Smooth muscle cell (in vitro differentiated cells): Measurements from ENCODE around the gene CRACDL. TPM values are rescaled to one million over a fixed set of nuclear protein-coding genes. Genes with fewer than 3 reads are reported as not detected.

Experiments used
- DNase-seq: peaks from one replicate; lab custom pipeline; 2025; ENCODE audit not compliant: unreplicated experiment; lab: John Stamatoyannopoulos, UW
- H2AFZ ChIP-seq: fragments of 200-600 bp; sonication (generic); 2 replicates; pipeline ENCODE4 v1.6.0; 2016; ENCODE audit warnings: antibody characterized with exemption, low read depth, mild to moderate bottlenecking
- H3F3A ChIP-seq: fragments of 200-600 bp; sonication (generic); 2 replicates; pipeline ENCODE4 v1.6.0; 2017; ENCODE audit warnings: antibody characterized with exemption, low read depth
- H3K27ac ChIP-seq: fragments of 200-600 bp; sonication (generic); 2 replicates; pipeline ENCODE4 v1.5.1; 2016; ENCODE audit warnings: low read depth, mild to moderate bottlenecking
- H3K27me3 ChIP-seq: fragments of 200-600 bp; sonication (generic); 2 replicates; pipeline ENCODE4 v1.6.1; 2016; ENCODE audit warnings: low read depth, mild to moderate bottlenecking
- H3K36me3 ChIP-seq: fragments of 200-600 bp; sonication (generic); 2 replicates; pipeline ENCODE4 v1.5.1; 2016; ENCODE audit warnings: low read depth
- H3K4me1 ChIP-seq: fragments of 200-600 bp; sonication (generic); 2 replicates; pipeline ENCODE4 v1.5.1; 2016; ENCODE audit warnings: low read depth
- H3K4me2 ChIP-seq: fragments of 200-600 bp; sonication (generic); 2 replicates; pipeline ENCODE4 v1.6.0; 2016; ENCODE audit warnings: mild to moderate bottlenecking
- H3K4me3 ChIP-seq: fragments of 200-600 bp; sonication (generic); 2 replicates; pipeline ENCODE4 v1.5.1; 2016; ENCODE audit warnings: mild to moderate bottlenecking
- H3K79me2 ChIP-seq: fragments of 200-600 bp; sonication (generic); 2 replicates; pipeline ENCODE4 v1.6.0; 2016; ENCODE audit warnings: low read depth, mild to moderate bottlenecking
- H3K9ac ChIP-seq: fragments of 200-600 bp; sonication (generic); 2 replicates; pipeline ENCODE4 v1.6.0; 2016; ENCODE audit warnings: low read depth
- H3K9me3 ChIP-seq: fragments of 200-600 bp; sonication (generic); replicated peaks from 2 replicates; pipeline ENCODE4 v1.5.1; 2016; ENCODE audit warnings: low read depth
- H4K20me1 ChIP-seq: fragments of 200-600 bp; sonication (generic); 2 replicates; pipeline ENCODE4 v1.6.0; 2016; ENCODE audit warnings: low read depth
- WGBS: methylation state at CpG from one replicate; pipeline ENCODE4 v1.1.7; 2016; ENCODE audit warnings: low lambda C conversion rate; 5-methylcytosine and 5-hydroxymethylcytosine counted together
- polyA plus RNA-seq: library from polyadenylated mRNA; unstranded; fragments of >200 nt; fragmentation: Nextera tagmentation; extraction: Ambion mirVana; gene quantifications from 2 replicates; pipeline ENCODE4 v1.2.1, GENCODE V29; 2016
- total RNA-seq: library from RNA; depleted of rRNA; stranded (reverse); fragments of >200 nt; gene quantifications from 2 replicates; pipeline ENCODE4 v1.2.3, GENCODE V29; 2014
- TF ChIP-seq, protein P1 (sequence below): fragments of 200-600 bp; sonication (generic); IDR thresholded peaks from 2 replicates; pipeline ENCODE4 v1.5.1; 2017; ENCODE audit warnings: borderline replicate concordance, mild to moderate bottlenecking, antibody characterized with exemption; ENCODE audit not compliant: insufficient read depth, poor library complexity, severe bottlenecking

The CRACDL gene
- total and polyA plus RNA-seq, 2 experiments from 2014 or later, result 0.72 to 2.2 TPM

DNA sequence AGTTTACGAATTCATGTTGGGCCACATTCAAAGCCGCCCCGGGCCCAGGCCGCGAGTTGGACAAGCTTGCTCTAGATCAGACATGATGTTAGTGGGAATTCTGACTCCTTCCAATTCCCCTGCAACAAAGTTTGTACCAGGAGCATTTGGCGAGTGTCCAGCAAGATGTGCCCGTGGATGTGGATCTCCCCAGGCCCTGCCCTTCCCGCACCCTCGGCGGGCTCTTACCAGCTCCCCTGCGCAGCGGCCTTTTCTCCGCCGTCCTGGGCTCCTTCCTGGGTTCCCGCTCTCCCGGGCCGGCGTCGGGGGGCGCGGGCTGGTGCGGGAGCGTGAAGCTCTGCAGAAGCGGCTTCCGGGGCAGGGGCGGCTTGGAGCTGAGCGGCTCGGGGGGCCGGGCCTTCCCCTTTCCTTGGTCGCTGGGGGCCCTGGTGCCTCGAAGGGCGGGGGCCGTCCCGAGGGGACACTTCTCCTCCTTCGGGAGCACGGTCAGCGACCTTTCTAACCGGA is 114.3 kb downstream of the CRACDL start:
- Histone ChIP-seq H3K27me3 (peaks cover 16% of the 10 kb centered on the region), H3K36me3 (no peaks in the 10 kb centered on the region), H2AFZ (no peak overlapping the region), H3K4me2 (no peak overlapping the region), H3K27ac (no peak overlapping the region), H4K20me1 (no peaks in the 10 kb centered on the region), H3K4me1 (no peaks in the 10 kb centered on the region), H3K79me2 (no peaks in the 10 kb centered on the region), H3K9me3 (no peaks in the 10 kb centered on the region), H3K9ac (no peak overlapping the region), H3F3A (no peaks in the 10 kb centered on the region), H3K4me3 (no peak overlapping the region)
- WGBS, result 99% methylated on average over 25 of the region's 38 CpGs
- DNase-seq, result no peak
- TF ChIP-seq, protein P1, sequence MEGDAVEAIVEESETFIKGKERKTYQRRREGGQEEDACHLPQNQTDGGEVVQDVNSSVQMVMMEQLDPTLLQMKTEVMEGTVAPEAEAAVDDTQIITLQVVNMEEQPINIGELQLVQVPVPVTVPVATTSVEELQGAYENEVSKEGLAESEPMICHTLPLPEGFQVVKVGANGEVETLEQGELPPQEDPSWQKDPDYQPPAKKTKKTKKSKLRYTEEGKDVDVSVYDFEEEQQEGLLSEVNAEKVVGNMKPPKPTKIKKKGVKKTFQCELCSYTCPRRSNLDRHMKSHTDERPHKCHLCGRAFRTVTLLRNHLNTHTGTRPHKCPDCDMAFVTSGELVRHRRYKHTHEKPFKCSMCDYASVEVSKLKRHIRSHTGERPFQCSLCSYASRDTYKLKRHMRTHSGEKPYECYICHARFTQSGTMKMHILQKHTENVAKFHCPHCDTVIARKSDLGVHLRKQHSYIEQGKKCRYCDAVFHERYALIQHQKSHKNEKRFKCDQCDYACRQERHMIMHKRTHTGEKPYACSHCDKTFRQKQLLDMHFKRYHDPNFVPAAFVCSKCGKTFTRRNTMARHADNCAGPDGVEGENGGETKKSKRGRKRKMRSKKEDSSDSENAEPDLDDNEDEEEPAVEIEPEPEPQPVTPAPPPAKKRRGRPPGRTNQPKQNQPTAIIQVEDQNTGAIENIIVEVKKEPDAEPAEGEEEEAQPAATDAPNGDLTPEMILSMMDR, result no peak

GRCh38 chr2:98819231-98819766 is 116.7 kb downstream of the CRACDL start:
- DNase-seq, result no peak
- H3K4me2 ChIP-seq, result no peak overlapping the region
- H2AFZ ChIP-seq, result no peak overlapping the region
- H4K20me1 ChIP-seq, result no peaks in the 10 kb centered on the region
- no peak overlapping the region for H3K9ac ChIP-seq
- no peaks in the 10 kb centered on the region for H3K9me3 ChIP-seq
- H3K79me2 ChIP-seq, result no peaks in the 10 kb centered on the region
- no peaks in the 10 kb centered on the region for H3K4me1 ChIP-seq
- 61% methylated on average over 5 of the region's 5 CpGs for WGBS
- no peak overlapping the region for H3K27ac ChIP-seq
- H3F3A ChIP-seq, result no peaks in the 10 kb centered on the region
- TF ChIP-seq, protein P1, result no peak
- no peaks in the 10 kb centered on the region for H3K36me3 ChIP-seq
- H3K27me3 ChIP-seq, result peaks cover 13% of the 10 kb centered on the region
- H3K4me3 ChIP-seq, result no peak overlapping the region

GRCh38 chr2:98818164-98818563 is 117.9 kb downstream of the CRACDL start:
- Histone ChIP-seq H3K9me3 (no peaks in the 10 kb centered on the region), H3K36me3 (no peaks in the 10 kb centered on the region), H3K27ac (no peak overlapping the region), H3F3A (no peaks in the 10 kb centered on the region), H3K9ac (no peak overlapping the region), H3K4me2 (no peak overlapping the region), H3K79me2 (no peaks in the 10 kb centered on the region), H3K27me3 (peaks cover 5% of the 10 kb centered on the region), H2AFZ (peak overlapping the region; percentile 30), H3K4me3 (no peak overlapping the region), H3K4me1 (no peaks in the 10 kb centered on the region), H4K20me1 (no peaks in the 10 kb centered on the region)
- no peak for DNase-seq
- 57% methylated on average over 5 of the region's 5 CpGs for WGBS
- TF ChIP-seq, protein P1, result no peak

DNA sequence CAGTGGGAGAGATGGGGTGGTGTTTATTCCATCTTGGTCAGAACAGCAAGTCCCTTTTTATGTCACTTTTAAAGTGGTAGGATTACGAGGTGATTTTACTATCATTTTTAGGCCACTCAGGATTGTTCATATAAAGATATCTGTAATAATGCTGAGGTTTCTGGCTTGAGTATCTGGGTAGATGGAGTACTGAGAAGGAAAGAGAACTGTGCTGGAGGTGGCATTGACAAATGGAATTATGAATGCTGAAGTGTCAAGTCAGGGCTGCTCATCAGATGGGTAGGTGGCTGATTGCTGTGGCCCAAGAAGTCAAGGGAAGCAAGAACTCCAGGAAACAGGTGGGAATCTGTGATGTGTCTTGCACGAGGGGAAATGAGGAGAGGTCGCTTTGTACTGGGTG is 119.7 kb downstream of the CRACDL start:
- H2AFZ ChIP-seq, result no peak overlapping the region
- WGBS, result 84% methylated on average over 3 of the region's 3 CpGs
- no peaks in the 10 kb centered on the region for H3K9me3 ChIP-seq
- no peaks in the 10 kb centered on the region for H3K36me3 ChIP-seq
- no peaks in the 10 kb centered on the region for H3K79me2 ChIP-seq
- DNase-seq, result no peak
- no peaks in the 10 kb centered on the region for H4K20me1 ChIP-seq
- no peak overlapping the region for H3K27ac ChIP-seq
- TF ChIP-seq, protein P1, result no peak
- H3K4me1 ChIP-seq, result no peaks in the 10 kb centered on the region
- H3F3A ChIP-seq, result no peaks in the 10 kb centered on the region
- H3K9ac ChIP-seq, result no peak overlapping the region
- no peaks in the 10 kb centered on the region for H3K27me3 ChIP-seq
- H3K4me2 ChIP-seq, result no peak overlapping the region
- H3K4me3 ChIP-seq, result no peak overlapping the region
